SK-N-SH (cell line): ENCODE measurements around the gene FBXW11. TPM values are rescaled to one million over a fixed set of nuclear protein-coding genes. Genes with fewer than 3 reads are reported as not detected.

Experiments
- CTCF ChIA-PET: fragments of 300-600, 350-600 bp; formaldehyde crosslinking; extraction: SDS; loops from one replicate; lab custom pipeline; 2021; lab: Yijun Ruan, JAX
- POLR2A ChIA-PET: fragments of 350-600 bp; sonication (Branson Sonifier 250); formaldehyde crosslinking; extraction: SDS; loops from one replicate; lab custom pipeline; 2020; ENCODE audit warnings: antibody characterized with exemption, inconsistent platforms; lab: Yijun Ruan, JAX
- DNase-seq: peaks from one replicate; pipeline ENCODE4 v3.0.0; 2012
- H2AFZ ChIP-seq: fragments of 200-600 bp; sonication (generic); 2 replicates; pipeline ENCODE4 v1.8.1; 2016; ENCODE audit warnings: antibody characterized with exemption, mild to moderate bottlenecking, low read depth
- H3F3A ChIP-seq: fragments of 200-600 bp; sonication (generic); replicated peaks from 2 replicates; pipeline ENCODE3; 2016; ENCODE audit warnings: antibody characterized with exemption, mild to moderate bottlenecking; ENCODE audit not compliant: insufficient read depth
- H3K27ac ChIP-seq, 2 experiments: fragments of 200-500 bp in 1 of 2; fragments of 200-600 bp in 1 of 2; sonication (Bioruptor generic) in 1 of 2; sonication (generic), shearing (Covaris generic) in 1 of 2; 2 replicates each; pipeline versions ENCODE4 v1.5.1 to v1.6.1; 2014 to 2016; ENCODE audit warnings: low read depth in 2 of 2, inconsistent platforms in 1 of 2, low read length in 1 of 2, mild to moderate bottlenecking in 1 of 2, mixed read lengths in 1 of 2
- H3K27me3 ChIP-seq: fragments of 200-600 bp; sonication (generic), shearing (Covaris generic); 2 replicates; pipeline ENCODE4 v1.6.1; 2016; ENCODE audit warnings: mixed run types; ENCODE audit not compliant: insufficient read depth
- H3K36me3 ChIP-seq, 2 experiments: fragments of 200-500 bp in 1 of 2; fragments of 200-600 bp in 1 of 2; sonication (Bioruptor generic) in 1 of 2; sonication (generic) in 1 of 2; replicated peaks in 1 of 2; 2 replicates each; pipeline versions ENCODE3 to v1.5.1; 2014 to 2016; ENCODE audit warnings: low read length in 1 of 2, mild to moderate bottlenecking in 1 of 2; ENCODE audit not compliant: insufficient read depth in 2 of 2, control insufficient read depth in 1 of 2
- H3K4me1 ChIP-seq, 2 experiments: fragments of 200-500 bp in 1 of 2; fragments of 200-600 bp in 1 of 2; sonication (Bioruptor generic) in 1 of 2; sonication (generic), shearing (Covaris generic) in 1 of 2; 2 replicates each; pipeline versions ENCODE4 v1.5.1 to v1.6.1; 2014 to 2016; ENCODE audit warnings: low read depth in 1 of 2, low read length in 1 of 2, mixed run types in 1 of 2; ENCODE audit not compliant: insufficient read depth in 2 of 2, control insufficient read depth in 1 of 2
- H3K4me2 ChIP-seq: fragments of 200-600 bp; sonication (generic), shearing (Covaris generic); 2 replicates; pipeline ENCODE4 v1.6.1; 2017; ENCODE audit warnings: mixed run types
- H3K4me3 ChIP-seq, 2 experiments: fragments of 200-500 bp in 1 of 2; fragments of 200-600 bp in 1 of 2; sonication (Bioruptor generic) in 1 of 2; sonication (generic), shearing (Covaris generic) in 1 of 2; 2 replicates each; pipeline versions ENCODE4 v1.5.1 to v1.8.1; 2014 to 2016; ENCODE audit warnings: low read depth in 2 of 2, inconsistent platforms in 1 of 2, low read length in 1 of 2, mild to moderate bottlenecking in 1 of 2, mixed read lengths in 1 of 2, moderate library complexity in 1 of 2
- H3K79me2 ChIP-seq: fragments of 200-600 bp; sonication (generic); 2 replicates; pipeline ENCODE4 v1.8.1; 2017; ENCODE audit warnings: mild to moderate bottlenecking; ENCODE audit not compliant: insufficient read depth
- H3K9ac ChIP-seq: fragments of 200-600 bp; sonication (generic); 2 replicates; pipeline ENCODE4 v1.6.1; 2017; ENCODE audit warnings: mixed run types
- H3K9me2 ChIP-seq: fragments of 200-600 bp; sonication (generic); 2 replicates; pipeline ENCODE4 v1.6.1; 2017; ENCODE audit warnings: mixed run types
- H3K9me3 ChIP-seq: fragments of 200-600 bp; sonication (generic); 2 replicates; pipeline ENCODE4 v1.6.1; 2017; ENCODE audit warnings: mixed run types, mild to moderate bottlenecking, moderate library complexity
- H4K20me1 ChIP-seq: fragments of 200-600 bp; sonication (generic); 2 replicates; pipeline ENCODE4 v1.6.1; 2017; ENCODE audit warnings: mild to moderate bottlenecking, mixed run types; ENCODE audit not compliant: insufficient read depth
- EP300 ChIP-seq, 2 experiments: IDR thresholded peaks; 2 replicates each; pipeline versions ENCODE4 v1.4.0 to v1.6.1; 2012; ENCODE audit warnings: borderline replicate concordance in 1 of 2, low read depth in 1 of 2, low read length in 1 of 2
- FOSL2 ChIP-seq: IDR thresholded peaks from 2 replicates; pipeline ENCODE4 v1.4.0; 2012; ENCODE audit warnings: low read depth, mild to moderate bottlenecking, moderate library complexity, borderline replicate concordance
- GATA2 ChIP-seq: sonication (generic); formaldehyde crosslinking; IDR thresholded peaks from 2 replicates; pipeline ENCODE4 v1.5.0; 2020; ENCODE audit warnings: mild to moderate bottlenecking, missing genetic modification reagents
- JUND ChIP-seq: IDR thresholded peaks from 2 replicates; pipeline ENCODE4 v1.4.0; 2012
- MEF2A ChIP-seq: IDR thresholded peaks from 2 replicates; pipeline ENCODE4 v1.4.0; 2012; ENCODE audit warnings: low read depth, borderline replicate concordance
- NFIC ChIP-seq: IDR thresholded peaks from 2 replicates; pipeline ENCODE4 v1.4.0; 2012; ENCODE audit warnings: borderline replicate concordance
- NRF1 ChIP-seq: IDR thresholded peaks from 2 replicates; pipeline ENCODE4 v1.6.1; 2012; ENCODE audit warnings: low read depth, mild to moderate bottlenecking, low read length
- RAD21 ChIP-seq: IDR thresholded peaks from 2 replicates; pipeline ENCODE4 v1.6.1; 2012; ENCODE audit warnings: mild to moderate bottlenecking, low read length
- RCOR1 ChIP-seq: fragments of 150-350 bp; IDR thresholded peaks from 2 replicates; pipeline ENCODE4 v1.6.1; 2017; ENCODE audit warnings: antibody characterized with exemption, low read length
- RFX5 ChIP-seq: IDR thresholded peaks from 2 replicates; pipeline ENCODE4 v1.6.1; 2012; ENCODE audit warnings: mild to moderate bottlenecking, improper control_type of control experiment, low read length
- RXRA ChIP-seq: IDR thresholded peaks from 2 replicates; pipeline ENCODE4 v1.4.0; 2012; ENCODE audit warnings: low read depth, mild to moderate bottlenecking, borderline replicate concordance
- SMC3 ChIP-seq: IDR thresholded peaks from 2 replicates; pipeline ENCODE4 v1.6.1; 2012; ENCODE audit warnings: low read depth, low read length, improper control_type of control experiment
- TEAD4 ChIP-seq: IDR thresholded peaks from 2 replicates; pipeline ENCODE4 v1.4.0; 2012; ENCODE audit warnings: mild to moderate bottlenecking, borderline replicate concordance; ENCODE audit not compliant: insufficient read depth
- YY1 ChIP-seq: IDR thresholded peaks from 2 replicates; pipeline ENCODE4 v1.4.0; 2012; ENCODE audit warnings: low read depth, mild to moderate bottlenecking
- WGBS: methylation state at CpG from one replicate; pipeline ENCODE4 v1.1.6; 2017; ENCODE audit warnings: low lambda C conversion rate; 5-methylcytosine and 5-hydroxymethylcytosine counted together
- polyA plus RNA-seq, 3 experiments: library from polyadenylated mRNA; depleted of rRNA; stranded (reverse); fragments of >200 nt; gene quantifications; 2 replicates each; pipeline ENCODE4 v1.2.3, GENCODE V29; 2012
- TF ChIP-seq, protein P1 (sequence below): fragments of 200-600 bp; sonication (generic); IDR thresholded peaks from 2 replicates; pipeline ENCODE4 v1.6.1; 2017; ENCODE audit warnings: antibody characterized with exemption, mild to moderate bottlenecking, moderate library complexity
- TF ChIP-seq, protein P2 (sequence below): IDR thresholded peaks from 2 replicates; pipeline ENCODE4 v1.4.0; 2012; ENCODE audit warnings: low read depth
- TF ChIP-seq, protein P3 (sequence below): fragments of 150-350 bp; IDR thresholded peaks from 2 replicates; pipeline ENCODE4 v1.6.1; 2016; ENCODE audit warnings: mild to moderate bottlenecking, low read depth, low read length
- TF ChIP-seq, protein P4 (sequence below): IDR thresholded peaks from 2 replicates; pipeline ENCODE4 v1.6.1; 2012; ENCODE audit warnings: mild to moderate bottlenecking, low read depth, low read length, moderate library complexity
- TF ChIP-seq, protein P5 (sequence below): IDR thresholded peaks from 2 replicates; pipeline ENCODE4; 2012
- TF ChIP-seq, protein P6 (sequence below): fragments of 150-350 bp; IDR thresholded peaks from 2 replicates; pipeline ENCODE4 v1.6.1; 2017; ENCODE audit warnings: antibody characterized with exemption, low read length, low read depth, borderline replicate concordance

The FBXW11 gene
- polyA plus RNA-seq, 1 of the 3 experiments (the other 2 are of a cell fraction): 37.5 TPM

DNA sequence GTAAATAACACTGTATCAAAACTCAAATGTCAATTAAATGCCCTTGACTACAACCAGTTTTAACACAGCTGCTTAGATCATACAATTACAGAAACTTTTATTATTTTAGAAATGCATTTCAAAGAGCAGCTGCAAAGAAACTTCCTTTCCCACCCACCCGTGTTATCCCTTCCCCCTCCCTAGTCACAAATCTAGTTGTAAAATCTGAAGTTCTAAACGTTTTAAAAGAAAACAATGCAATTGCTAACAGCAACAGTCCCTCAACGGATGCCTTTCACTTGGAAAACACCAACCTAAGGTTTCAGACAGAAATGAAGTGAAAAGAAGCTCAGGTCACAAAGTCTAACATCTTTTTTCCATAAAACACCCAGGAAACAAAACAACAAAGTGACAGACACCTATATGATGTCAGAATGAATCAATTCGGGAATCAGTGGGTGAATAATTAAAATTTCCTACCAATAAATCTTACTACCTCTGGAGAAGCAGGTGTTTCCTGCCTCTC is 100.3 kb downstream of the FBXW11 start:
- Histone ChIP-seq H3K36me3 (peaks cover 12 to 14% of the 10 kb centered on the region in 2 experiments), H2AFZ (no peak overlapping the region), H3K9me3 (no peaks in the 10 kb centered on the region), H3K79me2 (peaks cover 70% of the 10 kb centered on the region), H3K4me2 (no peak overlapping the region), H3K9ac (no peak overlapping the region), H4K20me1 (peaks cover 90% of the 10 kb centered on the region), H3K4me3 (no peak overlapping the region), H3K27me3 (no peaks in the 10 kb centered on the region), H3K9me2 (no peaks in the 10 kb centered on the region), H3K4me1 (peaks cover 0 to 7% of the 10 kb centered on the region in 2 experiments; a peak in 2 of 4 replicates), H3F3A (no peaks in the 10 kb centered on the region), H3K27ac (no peak overlapping the region)
- ChIA-PET CTCF (interaction anchor here (0.8 to 8.8 kb wide), 10 partner anchors 10 to 919 kb away, joined by 3 to 122 read pairs (median 4); partner anchors contain the start of gene FGF18), POLR2A (no interaction called here)
- TF ChIP-seq YY1: no peak
- TF ChIP-seq MEF2A: no peak
- TF ChIP-seq, protein P1, sequence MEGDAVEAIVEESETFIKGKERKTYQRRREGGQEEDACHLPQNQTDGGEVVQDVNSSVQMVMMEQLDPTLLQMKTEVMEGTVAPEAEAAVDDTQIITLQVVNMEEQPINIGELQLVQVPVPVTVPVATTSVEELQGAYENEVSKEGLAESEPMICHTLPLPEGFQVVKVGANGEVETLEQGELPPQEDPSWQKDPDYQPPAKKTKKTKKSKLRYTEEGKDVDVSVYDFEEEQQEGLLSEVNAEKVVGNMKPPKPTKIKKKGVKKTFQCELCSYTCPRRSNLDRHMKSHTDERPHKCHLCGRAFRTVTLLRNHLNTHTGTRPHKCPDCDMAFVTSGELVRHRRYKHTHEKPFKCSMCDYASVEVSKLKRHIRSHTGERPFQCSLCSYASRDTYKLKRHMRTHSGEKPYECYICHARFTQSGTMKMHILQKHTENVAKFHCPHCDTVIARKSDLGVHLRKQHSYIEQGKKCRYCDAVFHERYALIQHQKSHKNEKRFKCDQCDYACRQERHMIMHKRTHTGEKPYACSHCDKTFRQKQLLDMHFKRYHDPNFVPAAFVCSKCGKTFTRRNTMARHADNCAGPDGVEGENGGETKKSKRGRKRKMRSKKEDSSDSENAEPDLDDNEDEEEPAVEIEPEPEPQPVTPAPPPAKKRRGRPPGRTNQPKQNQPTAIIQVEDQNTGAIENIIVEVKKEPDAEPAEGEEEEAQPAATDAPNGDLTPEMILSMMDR: no peak
- TF ChIP-seq, protein P2, sequence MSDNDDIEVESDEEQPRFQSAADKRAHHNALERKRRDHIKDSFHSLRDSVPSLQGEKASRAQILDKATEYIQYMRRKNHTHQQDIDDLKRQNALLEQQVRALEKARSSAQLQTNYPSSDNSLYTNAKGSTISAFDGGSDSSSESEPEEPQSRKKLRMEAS: no peak
- no peak for TF ChIP-seq RXRA
- no peak for TF ChIP-seq RCOR1
- no peak for TF ChIP-seq RFX5
- no peak for TF ChIP-seq NFIC
- TF ChIP-seq NRF1: no peak
- TF ChIP-seq GATA2 (CRISPR knock-in tag): no peak
- TF ChIP-seq, protein P3, sequence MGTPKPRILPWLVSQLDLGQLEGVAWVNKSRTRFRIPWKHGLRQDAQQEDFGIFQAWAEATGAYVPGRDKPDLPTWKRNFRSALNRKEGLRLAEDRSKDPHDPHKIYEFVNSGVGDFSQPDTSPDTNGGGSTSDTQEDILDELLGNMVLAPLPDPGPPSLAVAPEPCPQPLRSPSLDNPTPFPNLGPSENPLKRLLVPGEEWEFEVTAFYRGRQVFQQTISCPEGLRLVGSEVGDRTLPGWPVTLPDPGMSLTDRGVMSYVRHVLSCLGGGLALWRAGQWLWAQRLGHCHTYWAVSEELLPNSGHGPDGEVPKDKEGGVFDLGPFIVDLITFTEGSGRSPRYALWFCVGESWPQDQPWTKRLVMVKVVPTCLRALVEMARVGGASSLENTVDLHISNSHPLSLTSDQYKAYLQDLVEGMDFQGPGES: no peak
- TF ChIP-seq EP300 (IDR thresholded peaks at IDR 0.05; ENCODE audit: borderline replicate concordance in 1 of 2, low read depth in 1 of 2, low read length in 1 of 2): no peak
- TF ChIP-seq RAD21: no peak
- no peak for TF ChIP-seq SMC3
- TF ChIP-seq, protein P4, sequence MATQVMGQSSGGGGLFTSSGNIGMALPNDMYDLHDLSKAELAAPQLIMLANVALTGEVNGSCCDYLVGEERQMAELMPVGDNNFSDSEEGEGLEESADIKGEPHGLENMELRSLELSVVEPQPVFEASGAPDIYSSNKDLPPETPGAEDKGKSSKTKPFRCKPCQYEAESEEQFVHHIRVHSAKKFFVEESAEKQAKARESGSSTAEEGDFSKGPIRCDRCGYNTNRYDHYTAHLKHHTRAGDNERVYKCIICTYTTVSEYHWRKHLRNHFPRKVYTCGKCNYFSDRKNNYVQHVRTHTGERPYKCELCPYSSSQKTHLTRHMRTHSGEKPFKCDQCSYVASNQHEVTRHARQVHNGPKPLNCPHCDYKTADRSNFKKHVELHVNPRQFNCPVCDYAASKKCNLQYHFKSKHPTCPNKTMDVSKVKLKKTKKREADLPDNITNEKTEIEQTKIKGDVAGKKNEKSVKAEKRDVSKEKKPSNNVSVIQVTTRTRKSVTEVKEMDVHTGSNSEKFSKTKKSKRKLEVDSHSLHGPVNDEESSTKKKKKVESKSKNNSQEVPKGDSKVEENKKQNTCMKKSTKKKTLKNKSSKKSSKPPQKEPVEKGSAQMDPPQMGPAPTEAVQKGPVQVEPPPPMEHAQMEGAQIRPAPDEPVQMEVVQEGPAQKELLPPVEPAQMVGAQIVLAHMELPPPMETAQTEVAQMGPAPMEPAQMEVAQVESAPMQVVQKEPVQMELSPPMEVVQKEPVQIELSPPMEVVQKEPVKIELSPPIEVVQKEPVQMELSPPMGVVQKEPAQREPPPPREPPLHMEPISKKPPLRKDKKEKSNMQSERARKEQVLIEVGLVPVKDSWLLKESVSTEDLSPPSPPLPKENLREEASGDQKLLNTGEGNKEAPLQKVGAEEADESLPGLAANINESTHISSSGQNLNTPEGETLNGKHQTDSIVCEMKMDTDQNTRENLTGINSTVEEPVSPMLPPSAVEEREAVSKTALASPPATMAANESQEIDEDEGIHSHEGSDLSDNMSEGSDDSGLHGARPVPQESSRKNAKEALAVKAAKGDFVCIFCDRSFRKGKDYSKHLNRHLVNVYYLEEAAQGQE: no peak
- TF ChIP-seq FOSL2: no peak
- TF ChIP-seq TEAD4: no peak
- TF ChIP-seq, protein P5, sequence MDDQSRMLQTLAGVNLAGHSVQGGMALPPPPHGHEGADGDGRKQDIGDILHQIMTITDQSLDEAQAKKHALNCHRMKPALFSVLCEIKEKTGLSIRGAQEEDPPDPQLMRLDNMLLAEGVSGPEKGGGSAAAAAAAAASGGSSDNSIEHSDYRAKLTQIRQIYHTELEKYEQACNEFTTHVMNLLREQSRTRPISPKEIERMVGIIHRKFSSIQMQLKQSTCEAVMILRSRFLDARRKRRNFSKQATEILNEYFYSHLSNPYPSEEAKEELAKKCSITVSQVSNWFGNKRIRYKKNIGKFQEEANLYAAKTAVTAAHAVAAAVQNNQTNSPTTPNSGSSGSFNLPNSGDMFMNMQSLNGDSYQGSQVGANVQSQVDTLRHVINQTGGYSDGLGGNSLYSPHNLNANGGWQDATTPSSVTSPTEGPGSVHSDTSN: no peak
- TF ChIP-seq, protein P6, sequence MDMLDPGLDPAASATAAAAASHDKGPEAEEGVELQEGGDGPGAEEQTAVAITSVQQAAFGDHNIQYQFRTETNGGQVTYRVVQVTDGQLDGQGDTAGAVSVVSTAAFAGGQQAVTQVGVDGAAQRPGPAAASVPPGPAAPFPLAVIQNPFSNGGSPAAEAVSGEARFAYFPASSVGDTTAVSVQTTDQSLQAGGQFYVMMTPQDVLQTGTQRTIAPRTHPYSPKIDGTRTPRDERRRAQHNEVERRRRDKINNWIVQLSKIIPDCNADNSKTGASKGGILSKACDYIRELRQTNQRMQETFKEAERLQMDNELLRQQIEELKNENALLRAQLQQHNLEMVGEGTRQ: no peak
- no peak for TF ChIP-seq JUND
- DNase-seq: no peak
- WGBS: 62% methylated on average over 4 of the region's 4 CpGs
